ENCODE results near the gene CDK19. TPM values are rescaled to one million over a fixed set of nuclear protein-coding genes. Genes with fewer than 3 reads are reported as not detected.
"Not testable (repeated sequence)": the region's sequence is repeated elsewhere in the genome, so short reads cannot be mapped to it uniquely, and the experiment has no call there.

CDK19 gene
- polyA plus RNA-seq, 3 donors = 31.8 to 36.4 (median 33.8) TPM

DNA sequence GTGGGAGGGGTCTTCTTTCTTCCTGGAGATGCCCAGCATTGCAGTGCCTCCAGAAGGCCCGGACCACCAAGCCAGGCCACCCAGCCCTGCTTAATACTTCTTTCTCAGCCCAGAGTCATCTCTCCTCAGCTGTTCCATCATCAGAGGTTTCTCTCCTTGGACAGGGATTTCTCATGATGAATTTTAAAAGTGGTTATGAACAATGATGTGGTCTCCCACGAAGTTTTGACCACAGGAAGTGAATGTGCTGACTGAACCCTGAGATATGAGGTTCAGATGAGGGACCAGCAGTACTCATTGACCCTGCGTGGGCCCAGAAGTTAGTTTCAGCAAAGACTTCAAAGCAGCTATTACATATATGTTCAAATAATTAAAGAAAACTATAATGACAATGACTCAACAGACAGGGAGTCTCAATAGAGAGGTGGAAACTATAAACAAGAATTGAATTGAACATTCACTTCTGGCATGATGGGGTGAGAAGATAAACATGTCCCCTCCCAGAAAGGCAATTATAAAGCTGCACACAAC is 224.4 kb downstream of the CDK19 start:
- no peak for DNase-seq

DNA sequence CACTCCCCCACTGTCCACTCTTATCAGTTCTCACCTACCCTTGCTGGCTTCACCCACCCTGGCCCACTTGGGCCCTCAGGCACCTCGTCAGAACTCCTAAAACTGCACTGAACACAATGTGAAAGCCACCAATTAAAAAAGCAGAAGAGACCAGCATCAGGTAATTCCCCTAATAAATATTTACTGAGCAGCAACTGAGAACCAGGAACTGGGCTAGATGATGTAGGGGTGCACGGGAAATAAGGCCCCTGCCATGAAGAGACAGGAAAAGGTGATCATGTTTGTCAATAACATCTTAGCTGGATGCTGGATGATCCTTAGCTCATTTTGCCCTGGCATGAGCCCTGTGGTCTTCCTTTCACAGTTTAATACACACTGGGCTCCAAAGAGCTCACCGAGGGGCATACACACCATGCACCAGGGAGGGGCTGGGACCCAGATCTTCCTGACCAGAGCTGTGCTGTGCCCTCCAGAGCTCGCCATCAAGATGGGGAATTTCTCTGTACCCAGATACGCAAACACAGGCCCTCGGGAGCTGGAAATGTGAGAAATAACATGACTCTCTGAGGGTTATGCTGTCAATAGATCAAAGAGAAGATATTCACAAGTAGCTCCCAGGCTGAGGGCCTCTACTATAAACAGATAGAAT is 225.3 kb downstream of the CDK19 start:
- DNase-seq = no peak

DNA sequence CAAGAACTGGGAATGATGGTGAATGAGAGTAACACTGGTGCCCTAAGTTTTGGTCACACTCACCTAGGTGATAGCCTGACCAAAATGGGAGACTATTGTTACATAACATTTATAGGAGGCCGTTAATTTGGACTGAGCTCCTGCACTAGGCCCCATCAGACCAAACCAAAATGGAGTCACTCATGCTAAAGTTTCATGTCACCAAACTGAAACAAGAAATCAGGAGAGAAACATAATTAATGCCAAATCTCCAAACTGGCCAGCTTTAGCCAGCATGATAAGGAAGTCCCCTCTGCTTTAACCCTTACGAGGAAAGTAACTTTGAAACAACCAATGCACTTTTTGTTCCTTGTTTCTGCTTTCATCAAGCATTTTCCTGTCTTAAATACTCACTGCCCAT is 227.9 kb downstream of the CDK19 start:
- no peak for DNase-seq

DNA sequence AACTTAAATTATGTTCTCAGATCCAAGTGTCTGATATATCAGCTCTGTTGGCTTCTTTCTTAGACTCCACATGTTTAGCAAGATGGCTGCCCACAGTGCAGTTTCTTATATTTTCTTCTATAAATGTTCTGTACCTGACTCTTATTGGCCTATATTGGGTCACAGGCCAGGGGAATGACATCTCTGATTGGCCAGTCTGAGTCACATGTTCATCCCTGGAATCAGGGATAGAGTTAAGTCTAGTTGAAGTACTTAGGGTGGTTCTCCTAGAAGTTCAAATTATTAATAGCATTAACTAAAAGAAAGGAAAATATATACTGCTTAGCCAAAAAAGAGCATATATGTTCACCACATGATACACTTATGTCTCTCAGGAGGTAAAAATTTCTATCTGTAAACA is 233.6 kb downstream of the CDK19 start:
- no peak for DNase-seq

DNA sequence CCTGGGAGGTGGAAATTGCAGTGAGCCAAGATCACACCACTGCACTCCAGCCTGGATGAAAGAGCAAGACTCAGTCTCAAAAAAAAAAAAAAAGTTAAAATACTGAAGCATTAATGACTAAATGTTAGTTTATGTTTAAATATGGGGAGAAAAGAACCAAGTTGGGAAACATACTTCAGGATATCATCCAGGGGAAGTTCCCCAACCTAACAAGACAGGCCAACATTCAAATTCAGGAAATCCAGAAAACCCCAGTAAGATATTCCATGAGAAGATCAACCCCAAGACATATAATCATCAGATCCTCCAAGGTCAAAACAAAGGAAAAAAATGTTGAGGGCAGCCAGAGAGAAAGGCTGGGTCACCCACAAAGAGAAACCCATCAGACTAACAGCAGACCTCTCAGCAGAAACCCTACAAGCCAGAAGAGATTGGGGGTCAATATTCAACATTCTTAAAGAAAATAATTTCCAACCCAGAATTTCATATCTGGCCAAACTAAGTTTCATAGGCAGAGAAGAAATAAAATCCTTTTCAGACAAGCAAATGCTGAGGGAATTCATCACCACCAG is 237.6 kb downstream of the CDK19 start:
- DNase-seq = not testable (repeated sequence)

DNA sequence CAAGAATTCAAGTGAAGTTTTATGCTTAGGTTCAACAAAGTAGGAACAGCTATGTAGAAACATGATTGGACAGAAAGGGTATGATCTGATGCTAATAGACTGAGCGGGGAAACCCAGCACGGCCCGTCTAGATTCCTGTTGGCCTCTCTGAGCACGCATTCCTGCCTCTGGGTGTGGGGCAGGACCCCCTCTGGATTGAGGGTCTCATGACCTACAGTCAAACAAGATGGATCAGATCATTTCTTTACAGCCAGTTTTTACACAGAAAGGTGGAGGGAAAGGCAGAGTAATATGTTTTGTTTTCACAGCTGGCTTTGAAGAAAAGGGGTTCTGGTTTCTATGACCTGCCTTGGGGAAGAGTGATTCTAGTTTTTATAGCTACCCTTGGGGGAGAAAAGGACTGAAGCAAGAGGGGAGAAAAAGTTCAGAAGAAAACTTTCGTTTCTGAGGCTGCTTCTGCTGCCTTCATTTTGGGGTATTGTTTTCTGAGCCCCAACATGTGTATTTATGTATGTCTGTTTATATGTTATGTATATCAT is 239.3 kb downstream of the CDK19 start:
- DNase-seq = no peak

DNA sequence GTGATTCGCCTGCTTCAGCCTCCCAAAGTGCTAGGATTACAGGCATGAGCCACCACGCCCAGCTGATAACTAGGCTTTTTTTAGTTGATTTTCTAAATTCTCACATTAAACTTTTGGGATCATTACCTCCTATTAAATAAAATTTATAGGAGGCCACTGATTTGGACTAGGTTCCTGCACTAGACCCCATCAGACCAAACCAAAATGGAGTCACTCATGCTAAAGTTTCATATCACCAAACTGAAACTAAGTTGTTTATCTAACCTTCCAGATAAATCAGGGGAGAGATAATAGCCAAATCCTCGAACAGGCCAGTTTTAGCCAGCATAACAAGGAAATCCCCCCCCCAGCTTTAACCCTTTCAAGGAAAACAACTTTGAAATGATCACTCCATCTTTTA is 240.5 kb downstream of the CDK19 start:
- DNase-seq = no peak

DNA sequence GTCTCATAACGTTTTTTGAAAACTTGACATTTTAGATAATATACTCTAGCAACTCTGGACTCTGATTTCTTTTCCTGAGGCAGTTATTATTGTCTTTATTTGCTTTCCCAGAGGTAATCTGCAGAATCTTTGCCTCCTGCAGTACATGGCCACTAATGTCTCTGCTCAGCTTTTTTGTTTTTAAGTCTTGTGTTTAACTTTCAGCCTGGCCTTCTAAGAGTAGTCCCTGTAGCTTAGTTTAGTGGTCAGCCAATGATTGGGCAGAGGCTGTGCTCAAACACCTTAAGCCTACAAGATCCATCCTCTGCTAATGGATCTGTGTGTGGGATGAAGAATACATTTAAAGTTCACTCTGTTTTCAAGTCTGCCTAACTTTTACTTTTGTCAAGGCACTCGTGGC is 241.7 kb downstream of the CDK19 start:
- DNase-seq = no peak

DNA sequence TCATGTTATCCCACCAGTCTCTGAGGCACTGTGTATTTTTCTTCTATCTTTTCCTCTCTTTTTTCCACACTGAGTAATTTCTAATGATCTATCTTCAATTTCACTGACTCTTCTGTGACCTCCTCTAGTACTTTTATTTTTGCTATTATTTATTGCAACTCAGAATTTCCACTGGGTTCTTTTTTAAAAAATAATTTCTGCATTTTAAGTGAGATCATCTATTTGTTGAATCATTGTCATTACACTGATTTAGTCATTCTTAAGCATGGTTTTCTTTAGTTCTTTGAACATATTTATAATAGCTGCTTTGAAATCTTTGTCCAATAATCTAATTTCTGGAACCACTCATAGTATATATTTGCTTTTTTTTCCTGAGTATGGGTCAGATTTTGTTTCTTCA is 242.1 kb downstream of the CDK19 start:
- DNase-seq = no peak

DNA sequence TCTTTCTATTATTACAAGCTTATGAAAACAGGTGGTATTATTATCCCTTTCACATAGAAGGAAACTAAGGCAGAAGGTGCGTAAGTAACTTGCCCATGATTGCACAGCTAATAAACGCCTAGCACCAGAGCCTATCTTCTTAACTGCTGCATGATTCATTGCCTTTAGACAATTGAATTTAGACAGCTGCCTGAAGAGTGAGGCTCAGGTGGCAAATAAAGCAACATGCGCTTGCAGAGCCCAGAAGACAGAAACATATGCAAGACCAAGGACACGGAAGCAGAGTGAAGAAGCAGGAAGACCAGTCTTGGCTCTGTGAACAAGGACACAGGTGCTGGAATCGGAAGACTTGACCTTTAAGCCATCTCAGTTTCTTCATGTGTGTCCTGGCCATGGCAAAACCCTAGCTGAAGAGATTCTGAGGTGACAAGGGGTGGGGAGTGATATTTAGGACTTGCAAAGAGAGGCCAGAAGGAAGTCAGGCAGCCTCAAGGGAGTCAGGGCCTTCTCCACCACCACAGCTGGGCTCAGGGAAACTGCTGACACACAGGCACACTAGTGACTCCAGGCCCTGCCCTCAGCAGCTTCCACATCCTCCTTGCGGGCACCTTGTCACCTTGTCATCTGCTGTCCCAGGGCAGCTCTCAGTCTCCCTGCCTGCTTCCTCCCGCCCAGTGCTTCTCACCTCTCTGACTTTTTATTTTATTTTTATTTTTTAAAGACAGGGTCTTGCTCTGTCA is 247.1 kb downstream of the CDK19 start:
- no peak for DNase-seq

DNA sequence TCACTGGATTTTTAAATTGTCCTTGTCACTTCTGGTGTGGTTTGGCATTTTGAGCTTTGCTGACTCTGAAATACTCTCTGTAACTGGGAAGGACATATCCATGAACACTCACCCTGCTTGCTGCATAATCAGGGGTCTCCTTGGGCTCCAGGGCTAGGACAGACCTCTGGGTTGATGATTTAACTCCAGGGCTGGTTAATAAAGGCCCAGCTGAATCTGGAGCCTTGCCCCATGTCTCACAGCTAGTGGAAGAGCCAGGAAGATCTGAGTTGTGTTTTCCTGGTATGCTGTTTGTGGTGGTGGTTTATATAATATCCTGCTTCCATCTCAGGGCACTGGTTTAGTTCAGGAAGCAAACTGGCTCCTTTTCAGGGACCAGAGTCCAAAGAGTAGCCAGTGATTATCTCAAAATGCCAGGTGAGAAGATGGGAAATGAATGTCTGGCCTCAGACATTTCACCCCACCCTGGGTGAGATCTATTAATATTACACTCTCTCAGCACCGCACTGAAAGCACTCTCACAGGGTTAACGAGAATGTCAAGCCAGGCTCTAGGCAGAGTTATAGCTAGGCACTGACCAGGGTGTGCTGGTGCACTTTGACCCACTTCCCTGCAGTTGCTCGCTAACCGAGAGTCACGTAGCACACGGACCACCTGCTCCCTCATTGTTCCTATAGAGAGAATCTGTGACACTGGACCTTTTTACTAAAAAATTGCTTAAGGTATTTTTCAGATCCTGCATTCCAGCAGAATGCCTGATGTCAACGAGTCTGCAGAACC is 248.7 kb downstream of the CDK19 start:
- peak; percentile 31 for DNase-seq

DNA sequence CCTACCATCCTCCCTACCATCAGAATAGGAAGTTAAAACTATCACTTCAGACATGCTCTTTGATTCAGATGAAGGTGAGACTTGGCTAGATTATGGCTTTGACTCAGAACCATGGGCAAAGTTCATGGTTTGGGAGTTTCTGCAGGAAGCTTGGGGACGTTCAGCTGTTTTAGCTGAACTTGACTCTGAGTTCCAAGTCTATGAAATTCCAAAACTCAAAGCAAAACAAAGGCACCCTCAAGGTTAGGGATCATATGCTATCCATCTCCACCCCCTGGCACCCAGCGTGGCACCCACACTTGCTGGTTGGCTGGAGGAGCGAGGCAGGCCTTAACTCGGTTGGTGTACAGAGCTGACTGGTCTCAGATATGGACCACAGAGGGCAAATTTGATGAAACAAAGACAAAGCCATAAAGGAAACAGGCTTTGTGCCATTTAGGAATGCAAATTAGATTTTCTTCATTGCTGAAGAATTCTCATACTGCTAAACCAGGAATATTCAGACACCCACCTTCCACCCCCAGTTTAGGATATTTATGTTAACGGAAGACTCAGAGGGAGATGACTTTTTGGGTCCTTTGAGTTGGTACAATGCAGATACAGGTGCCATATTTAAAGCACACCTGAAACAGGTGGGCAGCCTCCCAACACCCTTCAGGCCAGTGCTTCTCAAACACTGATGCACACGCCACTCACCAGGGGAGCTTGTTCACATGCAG is 250.4 kb downstream of the CDK19 start:
- DNase-seq = no peak

DNA sequence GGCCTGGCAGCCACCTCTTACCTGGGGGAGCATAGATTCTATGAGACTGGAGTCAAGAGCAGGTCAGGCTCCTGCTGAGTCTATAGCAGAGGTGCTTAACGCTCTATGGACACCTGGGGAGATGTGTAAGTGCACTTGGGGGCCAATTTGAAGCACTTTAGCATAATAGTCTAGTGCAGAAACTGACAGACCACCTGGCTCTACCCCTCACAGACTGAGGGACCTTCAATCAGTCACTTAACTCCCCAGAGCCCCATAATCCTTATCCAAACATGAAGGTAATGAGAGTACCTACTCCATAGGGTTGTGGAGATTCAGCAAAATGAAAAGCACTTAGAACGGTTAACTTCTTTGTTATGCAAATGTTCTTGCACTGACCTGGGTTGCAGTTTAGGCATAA is 251.6 kb downstream of the CDK19 start:
- DNase-seq = no peak

DNA sequence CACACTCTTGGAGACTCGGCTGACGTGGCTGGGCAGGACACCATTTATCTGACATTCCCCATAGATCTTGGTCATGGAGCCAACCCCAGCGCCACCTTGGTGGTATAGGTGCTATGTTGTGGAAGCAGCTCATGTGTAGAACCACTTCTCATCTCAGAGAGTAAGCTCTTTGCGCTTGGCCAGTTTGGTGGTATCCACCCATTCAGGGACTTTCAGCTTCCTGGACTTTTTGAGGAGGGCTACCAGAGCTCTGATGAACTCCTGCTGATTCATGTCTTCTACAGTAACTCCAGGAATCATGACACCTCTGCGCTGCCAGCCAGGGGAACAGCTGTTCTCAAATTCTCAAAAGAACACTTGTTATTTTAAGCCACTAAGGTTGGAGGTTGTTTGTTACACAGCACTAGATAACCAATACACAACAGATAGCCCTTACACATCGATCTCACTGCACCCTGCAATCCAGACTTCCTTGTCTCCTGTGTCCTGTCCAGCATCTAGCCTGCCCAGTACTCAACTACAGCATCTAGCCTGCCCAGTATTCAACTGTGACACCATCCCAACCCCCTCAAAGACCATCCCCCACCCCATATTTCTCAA is 252.9 kb downstream of the CDK19 start:
- DNase-seq = no peak

DNA sequence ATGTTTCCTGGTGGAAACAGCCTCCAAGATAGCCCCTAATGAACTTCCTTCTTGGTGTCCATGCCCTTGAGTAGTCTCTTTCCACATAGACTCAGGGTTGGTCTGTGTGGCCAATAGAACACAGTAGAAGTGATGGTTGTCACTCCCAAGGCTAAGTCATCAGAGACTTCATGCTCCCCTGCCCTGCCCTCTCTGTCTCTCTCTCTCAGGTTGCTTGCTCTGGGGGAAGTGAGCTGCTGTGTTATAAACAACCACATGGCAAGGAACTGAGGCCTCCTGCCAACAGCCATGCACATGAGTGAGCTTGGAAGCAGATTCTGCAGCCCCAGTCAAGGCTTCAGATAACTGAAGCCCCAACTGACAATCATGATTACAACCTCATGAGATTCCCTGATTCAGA is 253.6 kb downstream of the CDK19 start:
- no peak for DNase-seq

DNA sequence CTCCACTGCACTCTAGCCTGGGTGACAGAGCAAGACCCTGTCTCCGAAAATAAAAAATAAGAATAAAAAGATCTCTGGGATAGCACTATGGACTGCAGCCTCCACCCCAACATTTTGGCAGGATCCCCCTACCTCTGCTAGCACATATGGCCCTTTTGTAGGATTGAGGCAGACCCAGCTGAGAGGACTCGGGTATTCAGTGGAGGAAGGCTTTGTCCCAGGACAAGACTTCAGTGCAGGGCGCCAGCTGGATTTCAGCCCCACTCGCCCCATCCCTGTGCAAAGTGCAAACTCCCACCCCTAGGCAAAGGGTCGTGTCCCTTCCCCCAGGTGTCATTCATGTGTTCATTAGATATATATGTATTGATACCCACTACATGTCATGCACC is 254.3 kb downstream of the CDK19 start:
- DNase-seq = no peak

DNA sequence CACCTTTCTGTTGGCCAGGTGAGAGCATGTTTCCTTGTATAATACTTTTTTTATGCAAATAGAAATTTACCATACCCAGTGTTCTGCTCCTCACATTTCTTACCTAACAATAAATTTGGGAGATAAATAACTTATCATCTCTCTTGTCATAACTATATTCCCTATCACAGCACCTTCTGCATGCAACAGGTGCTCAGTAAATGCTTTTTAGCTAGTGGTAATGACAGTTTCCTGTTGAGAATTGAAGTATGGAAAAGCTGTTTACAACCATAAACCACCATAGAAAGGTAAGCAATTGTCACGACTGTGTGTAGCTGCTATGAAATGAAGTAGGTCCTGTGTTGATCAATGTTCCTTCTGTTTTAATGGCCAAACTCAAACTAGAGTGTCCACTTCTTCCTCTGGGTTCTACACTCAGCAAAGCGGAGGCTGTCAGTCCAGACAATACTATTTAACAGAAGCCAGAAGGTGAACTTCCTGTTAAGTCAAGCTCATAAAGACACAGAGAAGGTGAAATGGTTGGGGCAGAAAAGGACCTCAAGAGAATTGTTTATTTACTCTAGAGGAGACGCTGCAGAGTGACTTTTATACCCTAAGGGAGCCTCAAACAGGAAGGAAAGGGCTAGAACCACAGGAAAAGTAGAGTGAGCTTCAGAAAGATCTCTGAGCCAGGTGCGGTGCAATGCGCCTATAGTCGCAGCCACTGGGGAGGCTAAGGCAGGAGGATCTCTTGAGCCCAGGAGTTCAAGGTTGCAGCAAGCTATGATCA is 254.8 kb downstream of the CDK19 start:
- no peak for DNase-seq

All from renal pelvis (tissue), 4 donors.